HG03280 (cell line): Measurements from ENCODE around the gene RNF14.

Experiments
- ATAC-seq: cut with Tn5 transposase; IDR thresholded peaks from one replicate; pipeline ENCODE4 v1.9.1; 2021; ENCODE audit warnings: mild to moderate bottlenecking, moderate library complexity; ENCODE audit not compliant: unreplicated experiment

RNF14 gene

DNA sequence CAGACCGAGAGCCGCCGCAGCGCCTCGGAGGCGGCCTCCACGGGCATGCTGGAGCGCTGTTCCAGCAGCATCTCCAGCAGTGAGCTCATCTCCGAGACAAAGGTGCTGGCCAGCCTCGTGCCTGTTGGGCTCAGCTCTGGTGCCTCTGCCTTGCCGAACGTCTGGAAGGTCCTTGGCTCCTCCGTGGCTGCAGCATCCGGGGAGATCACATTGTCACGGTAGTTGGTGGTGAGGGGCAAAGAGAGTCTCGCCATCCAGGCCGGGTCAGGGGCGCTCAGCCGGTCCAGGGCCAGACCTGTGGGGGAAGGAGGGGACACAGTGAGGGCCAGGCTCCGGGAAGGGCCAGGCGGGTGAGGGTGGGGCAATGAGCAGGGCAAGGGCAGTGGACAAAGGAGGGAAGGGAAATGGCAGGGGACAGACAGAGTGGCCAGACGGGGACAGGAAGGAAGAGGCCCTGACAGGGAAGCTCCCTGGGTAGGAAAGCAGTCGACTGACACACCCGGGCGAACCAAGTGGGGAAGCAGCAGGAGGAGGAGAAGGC lies 23.3 kb upstream of the RNF14 start:
- no peak for ATAC-seq

DNA sequence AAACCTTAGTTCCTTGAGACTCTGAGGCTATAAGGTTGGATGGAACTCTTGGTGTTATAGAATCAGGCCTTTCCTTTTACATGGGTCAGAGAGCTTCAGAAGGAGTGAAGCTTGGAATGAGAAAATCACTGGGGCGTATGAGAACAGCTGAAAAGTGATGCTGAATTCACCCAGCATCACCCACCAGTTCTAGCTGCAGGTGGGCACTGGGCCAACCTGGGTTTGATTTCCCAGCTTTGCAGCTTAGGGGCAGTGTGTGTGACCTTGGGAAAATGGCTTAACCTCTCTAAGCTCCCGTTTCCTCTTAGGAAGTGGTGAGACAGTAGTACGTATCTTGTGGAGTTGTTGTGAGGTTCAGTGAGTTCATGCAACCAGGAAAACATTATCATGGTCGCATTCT lies 21.6 kb upstream of the RNF14 start:
- no peak for ATAC-seq

DNA sequence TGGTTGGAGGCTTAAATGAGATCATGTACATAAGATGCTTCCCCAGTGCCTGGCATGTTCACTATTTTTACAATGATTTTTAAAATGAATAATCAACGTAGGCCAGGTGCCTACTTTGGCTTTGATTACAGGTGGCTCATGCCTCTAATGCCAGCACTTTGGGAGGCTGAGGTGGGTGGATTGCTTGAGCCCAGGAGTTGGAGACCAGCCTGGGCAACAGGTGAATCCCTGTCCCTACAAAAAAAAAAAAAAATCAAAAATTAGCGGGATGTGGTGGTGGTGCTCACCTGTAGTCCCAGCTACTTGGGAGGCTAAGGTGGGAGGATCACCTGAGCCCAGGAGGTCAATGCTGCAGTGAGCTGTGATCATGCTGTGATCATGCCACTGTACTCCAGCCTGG lies 20.1 kb upstream of the RNF14 start:
- no peak for ATAC-seq

DNA sequence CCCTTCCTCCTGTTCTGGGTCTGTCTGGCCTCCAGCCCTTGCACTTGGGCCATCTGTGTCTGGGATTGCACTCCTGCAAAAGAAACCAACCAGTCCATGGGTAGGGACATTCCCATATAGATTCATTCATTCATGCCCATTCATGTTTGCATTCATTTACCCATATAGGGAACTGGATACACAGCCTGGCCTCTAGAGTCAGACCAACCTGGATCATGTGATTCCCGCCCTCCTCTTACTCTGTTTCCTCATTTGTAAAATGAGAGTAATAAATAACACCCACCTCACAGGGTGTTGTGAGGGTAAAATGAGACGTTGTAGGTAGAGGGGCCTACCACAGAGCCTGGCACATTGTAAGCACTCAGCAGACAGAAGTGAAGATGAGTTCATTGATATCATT lies 19.4 kb upstream of the RNF14 start:
- no peak for ATAC-seq

DNA sequence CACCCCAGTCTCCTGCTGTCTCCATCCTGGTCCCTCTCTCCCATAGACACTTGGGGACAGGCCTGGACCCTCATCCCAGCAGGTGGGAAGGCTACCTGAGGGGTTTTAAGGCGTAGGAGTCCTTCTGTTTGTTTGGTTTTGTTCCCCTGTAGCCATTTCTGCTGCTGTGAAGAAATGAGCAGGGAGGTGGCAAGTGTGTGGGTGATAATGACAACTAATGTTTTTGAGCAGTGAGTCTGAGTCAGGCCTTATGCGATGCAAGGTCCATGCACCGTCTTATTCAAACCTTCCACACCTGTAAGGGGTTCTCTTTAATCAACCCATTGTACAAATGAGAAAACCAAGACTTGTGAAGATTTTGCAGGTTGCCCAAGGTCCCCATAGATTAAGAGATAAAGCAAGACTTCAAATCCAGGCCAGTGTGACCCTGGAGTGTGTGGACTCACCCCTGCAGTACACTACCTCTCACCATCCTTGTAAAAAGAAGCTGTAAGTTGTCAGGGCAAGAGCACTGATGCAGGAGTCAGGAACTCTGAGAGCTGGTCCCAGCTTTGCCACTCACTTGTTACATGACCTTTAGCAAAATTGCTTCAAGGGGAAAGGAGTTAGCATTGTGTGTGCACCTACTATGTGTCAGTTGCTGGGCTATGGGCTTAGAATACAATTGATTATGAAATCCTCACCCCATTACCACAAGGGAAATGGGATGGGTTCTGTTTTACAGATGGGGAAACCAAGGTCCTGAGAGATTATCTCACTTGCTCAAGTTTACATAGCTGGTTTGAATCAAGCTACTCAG lies 18.5 kb upstream of the RNF14 start:
- no peak for ATAC-seq

DNA sequence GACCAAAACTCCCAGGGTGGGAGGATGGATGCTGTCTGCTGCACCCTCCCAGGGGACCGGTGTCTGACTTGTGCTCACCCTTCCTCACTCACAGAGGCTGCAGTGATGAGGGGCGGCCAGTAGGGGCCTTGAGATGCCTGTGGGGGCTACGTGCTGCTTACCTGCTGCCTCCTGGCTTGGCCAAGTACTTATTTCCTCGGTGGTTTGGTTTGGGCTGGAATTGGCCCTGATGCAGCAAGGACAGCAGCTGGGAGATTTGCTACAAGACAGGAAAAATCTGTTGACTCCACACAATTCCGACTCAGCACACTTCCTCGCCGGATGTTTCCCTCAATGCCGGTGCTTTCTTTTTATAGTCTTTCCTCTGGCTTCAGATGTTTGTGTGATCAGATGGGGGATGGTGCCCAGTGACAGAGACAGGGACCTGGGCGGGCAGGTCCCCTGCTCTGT lies 17.5 kb upstream of the RNF14 start:
- ATAC-seq: peak; percentile 78

DNA sequence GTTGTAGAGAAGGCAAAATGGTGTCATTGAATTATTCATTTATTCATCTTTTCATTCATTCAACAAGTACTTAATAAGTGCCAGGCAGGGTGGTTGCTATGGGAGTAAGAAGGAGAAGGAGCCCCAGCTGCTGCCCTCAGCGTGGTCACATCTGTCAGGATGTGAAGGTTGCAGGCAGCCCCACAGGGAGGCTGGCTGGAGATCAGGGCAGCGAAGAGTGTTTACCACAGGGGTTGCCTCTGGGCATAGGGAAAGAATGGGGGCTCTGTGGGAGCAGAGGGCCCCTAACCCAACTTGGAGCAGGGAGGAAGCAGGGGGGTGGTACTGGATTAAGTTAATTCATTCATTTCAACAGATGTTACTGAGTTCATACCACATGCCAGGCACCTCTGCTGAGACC lies 16.9 kb upstream of the RNF14 start:
- ATAC-seq: no peak

DNA sequence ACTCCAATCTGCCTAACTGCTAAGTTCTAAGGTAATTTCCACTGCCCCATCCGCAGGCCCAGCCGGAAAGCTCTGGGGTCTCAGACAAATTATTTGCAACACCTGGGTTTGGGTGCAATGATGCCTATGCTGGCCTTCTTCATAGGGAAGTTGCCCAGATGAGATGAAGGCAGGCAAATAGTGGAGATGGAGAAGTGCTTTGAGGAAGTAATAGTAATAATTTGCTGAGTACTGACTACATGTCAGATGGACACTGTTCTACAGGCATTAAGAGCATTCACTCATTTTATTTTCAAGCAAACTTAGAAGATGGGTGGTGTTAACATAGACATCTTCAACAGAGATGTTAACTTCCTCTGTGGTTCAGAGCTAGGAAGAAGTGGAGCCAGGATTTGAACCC lies 14.7 kb upstream of the RNF14 start:
- ATAC-seq: no peak

DNA sequence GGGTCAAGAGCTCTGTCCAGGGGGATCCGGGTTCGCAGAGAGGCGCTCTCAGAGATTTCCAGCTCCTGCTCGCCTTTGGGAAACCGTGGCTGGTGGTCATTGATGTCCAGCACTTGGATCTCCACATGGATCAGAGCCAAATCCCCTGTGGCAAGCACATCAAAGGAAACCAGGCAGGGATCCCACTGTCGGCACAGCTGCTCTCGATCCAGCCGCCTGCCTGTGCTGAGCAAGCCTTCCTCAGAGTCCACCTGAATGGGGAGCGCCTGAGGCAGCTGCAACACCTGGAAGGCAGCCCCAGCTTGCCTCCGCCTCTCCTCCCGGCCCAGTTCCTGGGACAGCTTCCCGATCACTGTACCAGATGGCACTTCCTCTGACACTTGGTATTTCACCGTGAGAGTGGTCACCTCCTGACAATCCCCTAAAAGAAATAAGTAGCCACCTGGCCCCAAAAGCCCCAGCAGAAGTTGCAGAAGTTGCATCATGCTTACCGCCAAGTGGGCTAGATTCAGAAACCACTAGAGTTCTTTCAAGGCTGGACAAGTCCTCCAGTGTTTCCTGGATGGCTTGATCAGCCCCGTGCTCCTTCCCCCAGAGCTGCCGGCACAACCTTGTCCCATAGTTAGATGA lies 11.4 kb upstream of the RNF14 start:
- ATAC-seq: no peak

DNA sequence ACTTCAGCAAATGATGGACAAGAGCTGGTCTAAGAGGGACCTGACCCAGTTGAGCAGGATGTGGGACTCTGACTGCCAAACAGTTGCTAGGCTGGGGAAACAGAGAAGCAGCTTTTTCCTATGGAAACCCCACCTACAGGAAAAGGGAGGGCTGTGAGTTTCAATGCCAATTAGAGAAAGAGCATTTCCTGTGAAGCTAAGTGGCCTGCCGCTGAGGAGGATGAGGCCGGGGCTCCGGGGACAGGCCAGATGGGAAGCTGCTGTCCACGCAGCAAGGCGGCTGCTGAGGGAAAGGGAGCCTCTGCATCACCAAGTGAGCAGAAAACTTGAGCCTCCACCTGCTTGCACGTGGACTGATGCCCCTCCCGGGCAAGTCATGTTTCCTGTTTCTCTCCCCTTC lies 10.8 kb upstream of the RNF14 start, which contains the start of gene PCDH12:
Gene PCDH12 (minus strand): TSS at position 90 of the 400 bp plus-strand sequence. CDS start 351 bp downstream, outside the sequence.
- ATAC-seq: no peak

DNA sequence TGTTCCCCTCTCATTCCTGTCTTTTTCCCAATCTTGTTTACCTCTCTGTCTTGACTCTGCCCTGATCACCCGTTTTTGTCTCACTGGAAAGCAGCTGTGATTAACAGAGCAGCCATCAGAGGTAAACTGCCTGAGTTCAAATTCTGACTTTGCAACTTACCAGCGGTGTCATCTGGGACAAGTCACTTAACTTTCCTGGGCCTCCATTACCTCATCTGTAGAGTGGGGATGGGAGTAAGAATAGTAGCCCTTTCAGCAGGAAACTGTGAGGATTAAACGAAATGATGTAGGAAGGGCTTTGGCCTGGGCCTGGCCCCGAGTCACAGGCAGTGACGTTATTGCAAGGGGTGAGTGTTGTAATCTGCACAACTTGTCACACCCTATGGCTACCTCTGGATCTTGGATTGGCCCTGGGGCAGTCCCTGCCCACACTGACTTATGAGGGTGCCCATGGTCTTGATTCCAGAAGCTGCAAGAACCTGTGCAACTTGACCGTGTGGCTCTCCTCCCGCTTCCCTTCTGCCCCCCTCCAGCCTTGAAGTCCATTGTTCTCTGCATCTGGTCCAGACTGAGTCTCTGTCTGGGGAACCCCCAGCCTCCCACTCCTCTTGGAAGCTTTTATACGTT lies 10.2 kb upstream of the RNF14 start:
- no peak for ATAC-seq

DNA sequence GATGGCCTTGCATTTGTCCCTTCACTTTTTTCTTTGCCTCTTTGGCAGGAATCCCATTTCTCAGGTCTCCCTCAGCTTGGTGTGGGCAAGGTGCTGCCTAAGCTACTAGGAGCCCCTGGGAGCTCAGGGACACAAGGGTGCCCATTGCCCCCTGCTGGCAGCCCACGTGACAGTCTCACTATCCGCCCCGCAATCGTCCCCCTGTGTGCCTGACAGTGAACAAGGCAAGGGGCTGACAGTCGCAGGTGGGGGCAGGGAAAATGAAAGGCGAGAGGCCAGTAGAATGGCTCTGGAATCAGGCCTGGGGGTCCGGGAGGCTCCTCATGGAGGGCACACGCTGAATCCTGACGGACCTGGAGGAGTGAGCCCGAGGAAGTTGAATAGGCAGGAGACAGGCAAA lies 8.9 kb upstream of the RNF14 start:
- no peak for ATAC-seq

DNA sequence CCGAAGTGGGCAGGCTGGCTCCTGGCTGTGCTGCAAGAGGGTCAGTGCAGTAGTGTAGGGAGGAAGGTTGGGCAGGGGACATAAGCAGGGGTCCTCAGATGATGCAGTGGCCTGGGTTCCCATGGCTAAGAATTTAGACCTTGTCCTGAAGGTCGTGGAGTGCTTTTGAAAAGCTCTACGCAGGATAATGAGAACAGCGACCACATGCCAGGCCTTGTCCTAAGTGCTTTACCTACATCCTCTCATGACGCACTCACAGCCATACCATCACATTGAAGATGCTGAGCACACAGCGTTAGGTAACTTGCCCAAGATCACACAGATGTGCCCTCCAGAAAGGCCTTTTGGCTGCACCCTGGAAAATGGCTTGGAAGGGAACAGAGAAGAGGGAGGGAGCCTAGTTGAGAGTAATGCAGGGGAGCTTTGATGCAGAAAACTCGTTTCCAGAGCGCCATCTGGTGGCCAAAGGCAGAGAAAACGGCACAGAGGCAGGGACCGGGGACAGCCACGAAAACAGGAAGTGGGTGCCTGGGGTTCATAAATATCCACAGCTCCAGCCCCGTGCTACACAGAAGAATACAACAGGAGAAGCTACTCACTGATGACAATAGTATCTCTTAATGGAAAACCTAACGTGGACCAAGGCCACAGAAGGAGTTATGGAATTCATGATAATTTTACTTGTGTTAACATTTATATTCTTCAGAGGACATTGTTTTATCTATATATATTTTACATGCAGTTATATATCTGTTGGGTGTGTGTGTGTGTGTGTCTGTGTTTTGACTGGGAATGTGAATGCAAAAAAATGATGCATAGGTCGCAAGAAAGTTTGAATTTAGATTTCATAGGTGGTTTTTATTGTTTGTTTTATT lies 8.2 kb upstream of the RNF14 start:
- ATAC-seq: peak; percentile 94

DNA sequence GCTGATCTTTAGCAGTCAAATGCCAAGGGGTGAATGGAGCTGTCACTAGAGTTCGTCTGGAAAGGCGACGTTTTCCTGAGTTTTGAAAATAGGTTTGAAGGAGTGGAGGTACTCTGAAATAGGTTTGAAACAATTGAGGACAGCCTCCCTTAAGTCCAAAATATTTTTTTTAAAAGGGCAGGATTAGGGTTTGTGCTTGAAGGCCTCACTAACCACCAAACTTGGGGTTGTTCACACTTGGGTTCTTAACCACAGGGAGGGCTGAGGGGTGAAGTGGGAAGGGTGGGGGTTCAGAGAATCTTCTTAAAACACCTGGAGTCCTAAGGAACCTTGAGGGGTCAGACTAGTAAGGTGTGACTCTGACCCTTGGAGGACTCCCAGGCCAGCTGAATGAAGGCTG lies 7.4 kb upstream of the RNF14 start:
- ATAC-seq: no peak

DNA sequence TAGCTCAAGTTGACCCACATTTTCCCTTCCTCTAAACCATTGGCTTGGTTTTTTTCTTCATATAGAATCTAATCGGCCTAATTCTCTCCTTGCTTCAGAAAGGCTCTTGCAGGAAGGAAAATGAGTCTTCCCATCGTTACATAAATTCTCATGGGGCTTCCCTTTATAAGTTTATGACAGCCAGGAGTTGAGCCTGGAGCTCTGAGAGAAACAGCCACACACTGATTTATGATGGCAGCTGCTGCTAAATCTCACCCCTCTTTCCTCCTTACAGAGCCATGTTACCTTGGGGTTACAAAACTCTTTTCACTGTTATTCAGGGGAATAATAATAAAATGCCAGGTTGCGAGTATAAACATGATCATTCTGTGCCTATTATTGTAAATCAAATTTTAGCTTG lies 5.2 kb upstream of the RNF14 start:
- no peak for ATAC-seq

DNA sequence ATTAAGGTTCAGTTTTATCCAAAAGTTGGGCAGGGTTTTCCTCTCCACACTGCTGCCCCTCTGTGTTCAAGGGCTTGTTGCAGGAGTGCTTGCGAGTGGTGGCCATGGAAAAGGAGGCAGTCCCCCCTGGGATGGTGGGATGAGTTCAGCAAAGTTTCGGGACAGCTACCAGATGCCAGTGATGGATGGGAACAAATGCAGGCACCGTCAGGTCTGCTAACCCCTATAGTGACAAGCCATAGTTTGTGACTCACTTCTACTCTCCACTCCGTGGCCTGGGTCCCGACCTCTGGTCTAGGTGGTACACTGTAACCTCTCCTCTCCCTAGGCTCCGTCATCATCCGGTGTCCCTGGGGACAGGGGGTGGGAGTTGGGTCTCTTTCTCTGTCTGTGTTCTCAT lies 3.8 kb upstream of the RNF14 start:
- ATAC-seq: no peak

DNA sequence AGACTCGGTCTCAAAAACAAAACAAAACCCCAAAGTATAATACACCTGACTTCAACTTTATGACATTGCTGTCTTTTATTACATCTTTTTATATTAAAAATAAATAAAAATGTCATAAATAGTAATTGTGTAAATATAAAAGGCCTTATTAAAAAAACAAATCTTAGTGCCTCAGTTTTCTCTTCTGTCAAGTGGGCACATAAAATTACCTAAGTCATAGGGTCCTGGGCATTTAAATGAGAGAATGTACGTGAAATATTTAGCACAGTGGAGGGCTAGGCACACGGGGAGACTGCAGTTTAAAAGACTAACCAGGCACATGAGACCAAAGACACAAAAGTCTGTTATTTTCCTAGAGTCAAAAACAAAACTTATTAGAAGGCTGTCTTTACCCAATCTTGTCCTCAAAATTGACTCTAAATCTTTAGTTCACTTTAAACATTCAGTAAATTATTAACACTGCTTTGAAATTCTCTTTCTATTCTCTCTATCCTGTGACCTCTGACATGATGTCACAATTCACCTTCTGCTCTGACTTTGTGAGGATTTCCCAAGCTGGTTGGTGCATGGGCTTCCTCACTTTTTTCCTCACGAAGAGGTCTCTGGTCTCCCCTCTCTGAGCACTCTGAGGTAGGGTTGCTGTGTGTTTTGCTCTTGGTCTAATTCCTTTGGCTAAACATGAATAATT lies 2.5 kb upstream of the RNF14 start:
- no peak for ATAC-seq

DNA sequence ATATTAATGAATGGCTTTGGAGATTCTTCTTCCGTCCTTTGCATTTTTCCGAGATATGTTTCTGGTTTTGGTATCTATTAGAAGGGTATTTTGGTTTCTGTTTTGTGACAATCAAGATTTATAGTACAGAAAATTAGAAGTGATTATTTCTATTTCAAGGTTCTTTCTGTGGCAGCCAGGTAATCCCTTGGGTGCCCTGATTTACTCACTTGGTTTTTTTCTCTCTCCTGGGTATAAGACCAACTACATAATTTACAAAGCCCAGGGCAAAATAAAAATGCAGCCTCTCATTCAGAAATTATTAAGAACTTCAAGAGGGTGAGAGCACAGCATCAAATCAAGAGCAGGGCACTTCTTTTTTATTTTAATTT lies 2.0 kb upstream of the RNF14 start:
- ATAC-seq: no peak

DNA sequence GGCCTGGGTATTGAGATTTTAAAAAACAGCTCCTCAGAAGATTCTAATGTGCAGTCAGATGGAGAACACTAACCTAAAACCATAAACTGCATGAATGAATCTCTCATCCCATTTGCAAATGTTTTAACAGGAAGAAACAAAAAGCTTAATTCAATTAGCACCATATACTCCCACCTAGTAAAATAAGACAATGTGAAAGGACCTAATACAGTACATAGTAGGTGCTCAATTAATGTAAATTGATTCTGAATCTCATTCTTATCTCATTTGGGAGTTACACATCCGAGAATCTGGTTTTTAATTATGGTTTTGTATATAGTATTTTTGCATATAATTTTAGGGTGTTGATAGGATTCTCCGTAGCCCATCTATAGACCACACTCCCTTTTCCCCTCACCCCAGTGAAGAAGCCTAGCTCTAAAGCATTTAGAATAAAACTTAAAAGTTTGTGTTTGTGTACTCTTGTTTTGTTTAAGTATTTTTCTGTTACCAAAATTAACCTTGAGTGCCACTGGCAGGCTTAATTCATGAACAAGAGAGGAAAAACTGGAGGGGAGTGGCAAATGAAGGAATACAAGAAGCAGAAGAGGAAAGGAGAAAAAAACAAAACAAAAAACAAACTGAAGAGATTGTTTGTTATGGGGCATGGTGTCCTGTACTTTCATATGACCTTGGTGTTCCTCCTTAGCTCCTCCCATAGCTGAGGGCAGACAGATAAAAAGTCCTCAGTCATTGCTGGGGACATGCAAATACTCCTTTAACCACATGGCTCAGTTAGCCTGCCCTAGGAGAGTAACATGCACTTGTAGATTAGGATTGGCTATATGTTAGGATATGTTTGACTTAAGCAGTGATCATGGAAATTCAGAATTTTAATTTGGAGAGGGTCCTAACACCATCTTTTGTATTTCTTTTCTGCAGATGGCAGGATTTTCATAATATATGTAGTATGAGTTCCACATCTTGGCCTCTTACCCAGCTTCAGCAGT lies 1.2 kb downstream of the RNF14 start:
- peak; percentile 61 for ATAC-seq
